ENCODE data around the gene KRT7. TPM values are rescaled to one million over a fixed set of nuclear protein-coding genes. Genes with fewer than 3 reads are reported as not detected.

The KRT7 gene
- total RNA-seq, 2 experiments from 2014 or later: not detected

DNA sequence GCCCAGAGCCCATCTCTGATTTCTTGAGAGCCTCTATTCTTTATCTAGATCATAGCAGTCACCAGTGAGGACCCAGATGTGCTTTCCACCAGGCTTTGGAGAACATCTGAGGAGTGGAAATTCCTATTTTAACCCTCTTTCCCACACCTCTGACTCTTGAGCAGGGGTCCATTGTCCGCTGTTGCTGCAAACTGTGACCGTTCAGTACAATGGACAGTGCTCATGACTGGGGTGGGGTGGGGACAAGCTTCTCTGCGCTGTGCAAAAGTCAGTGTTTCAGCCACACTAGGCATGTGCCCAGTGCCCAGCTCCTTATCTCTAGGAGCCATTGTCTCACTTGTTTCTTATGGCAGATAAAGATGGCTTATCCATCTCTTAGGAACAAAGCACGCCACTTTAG is 16.9 kb upstream of the KRT7 start:
- Histone ChIP-seq H3K9me2 (ENCODE audit: insufficient read depth, low read length) (no peaks in the 10 kb centered on the region), H3K79me2 (ENCODE audit: insufficient read depth, low read depth, low read length) (no peaks in the 10 kb centered on the region), H3K4me3 (ENCODE audit: low read depth, low read length, poor library complexity, severe bottlenecking) (no peak overlapping the region), H3K27ac (ENCODE audit: low read depth, low read length, poor library complexity, severe bottlenecking) (no peak overlapping the region), H4K20me1 (ENCODE audit: insufficient read depth, low read length) (no peaks in the 10 kb centered on the region), H3K4me1 (ENCODE audit: insufficient read depth, low read length, poor library complexity, severe bottlenecking) (no peaks in the 10 kb centered on the region), H3K36me3 (ENCODE audit: insufficient read depth, low read length) (no peaks in the 10 kb centered on the region), H2AFZ (ENCODE audit: low read length) (no peak overlapping the region), H3K9me3 (ENCODE audit: low read length) (no peaks in the 10 kb centered on the region), H3K4me2 (ENCODE audit: low read length) (no peak overlapping the region)
- TF ChIP-seq EZH2phosphoT487 (IDR thresholded peaks at IDR 0.05; ENCODE audit: borderline replicate concordance, low read depth, low read length): no peak
- TF ChIP-seq, protein P1, sequence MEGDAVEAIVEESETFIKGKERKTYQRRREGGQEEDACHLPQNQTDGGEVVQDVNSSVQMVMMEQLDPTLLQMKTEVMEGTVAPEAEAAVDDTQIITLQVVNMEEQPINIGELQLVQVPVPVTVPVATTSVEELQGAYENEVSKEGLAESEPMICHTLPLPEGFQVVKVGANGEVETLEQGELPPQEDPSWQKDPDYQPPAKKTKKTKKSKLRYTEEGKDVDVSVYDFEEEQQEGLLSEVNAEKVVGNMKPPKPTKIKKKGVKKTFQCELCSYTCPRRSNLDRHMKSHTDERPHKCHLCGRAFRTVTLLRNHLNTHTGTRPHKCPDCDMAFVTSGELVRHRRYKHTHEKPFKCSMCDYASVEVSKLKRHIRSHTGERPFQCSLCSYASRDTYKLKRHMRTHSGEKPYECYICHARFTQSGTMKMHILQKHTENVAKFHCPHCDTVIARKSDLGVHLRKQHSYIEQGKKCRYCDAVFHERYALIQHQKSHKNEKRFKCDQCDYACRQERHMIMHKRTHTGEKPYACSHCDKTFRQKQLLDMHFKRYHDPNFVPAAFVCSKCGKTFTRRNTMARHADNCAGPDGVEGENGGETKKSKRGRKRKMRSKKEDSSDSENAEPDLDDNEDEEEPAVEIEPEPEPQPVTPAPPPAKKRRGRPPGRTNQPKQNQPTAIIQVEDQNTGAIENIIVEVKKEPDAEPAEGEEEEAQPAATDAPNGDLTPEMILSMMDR (conservative IDR thresholded peaks at IDR 0.05; ENCODE audit: low read length): no peak
- POLR2A ChIA-PET: no interaction called here
- no TSS peak for BruUV-seq (replicated peaks)
- no peak for DNase-seq (ENCODE audit: low spot score)
- CTCF ChIA-PET (ENCODE audit: unreplicated experiment): no interaction called here
- intact Hi-C loops (cut with micrococcal nuclease; ENCODE audit: unreplicated experiment): no loop called here

DNA sequence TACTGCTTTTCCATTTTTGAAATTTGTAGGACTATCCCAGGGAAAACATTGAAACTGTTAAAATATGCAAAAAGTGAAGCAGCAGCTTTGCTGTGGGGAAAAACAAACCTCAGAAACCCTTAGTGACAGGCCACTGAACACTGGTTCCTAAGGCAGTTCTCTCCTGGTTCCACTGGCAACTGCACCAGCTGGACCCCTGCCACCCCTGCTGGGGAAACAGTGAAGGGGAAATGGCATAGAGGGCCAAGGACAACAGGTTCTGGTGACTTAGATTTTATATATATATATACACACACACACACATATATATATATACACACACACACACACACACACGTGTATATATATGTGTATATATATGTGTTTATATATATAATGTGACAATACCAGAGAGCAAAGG is 16.2 kb upstream of the KRT7 start:
- no peak for DNase-seq (ENCODE audit: low spot score)
- Histone ChIP-seq H2AFZ (ENCODE audit: low read length) (no peak overlapping the region), H4K20me1 (ENCODE audit: insufficient read depth, low read length) (no peaks in the 10 kb centered on the region), H3K4me1 (ENCODE audit: insufficient read depth, low read length, poor library complexity, severe bottlenecking) (no peaks in the 10 kb centered on the region), H3K79me2 (ENCODE audit: insufficient read depth, low read depth, low read length) (no peaks in the 10 kb centered on the region), H3K9me2 (ENCODE audit: insufficient read depth, low read length) (no peaks in the 10 kb centered on the region), H3K36me3 (ENCODE audit: insufficient read depth, low read length) (no peaks in the 10 kb centered on the region), H3K9me3 (ENCODE audit: low read length) (no peaks in the 10 kb centered on the region), H3K27ac (ENCODE audit: low read depth, low read length, poor library complexity, severe bottlenecking) (no peak overlapping the region), H3K4me2 (ENCODE audit: low read length) (no peak overlapping the region), H3K4me3 (ENCODE audit: low read depth, low read length, poor library complexity, severe bottlenecking) (no peak overlapping the region)
- ChIA-PET POLR2A (no interaction called here), CTCF (ENCODE audit: unreplicated experiment) (no interaction called here)
- TF ChIP-seq, protein P1 (conservative IDR thresholded peaks at IDR 0.05; ENCODE audit: low read length): no peak
- no peak for TF ChIP-seq EZH2phosphoT487 (IDR thresholded peaks at IDR 0.05; ENCODE audit: borderline replicate concordance, low read depth, low read length)
- intact Hi-C loops (cut with micrococcal nuclease; ENCODE audit: unreplicated experiment): no loop called here
- BruUV-seq (replicated peaks): no TSS peak

DNA sequence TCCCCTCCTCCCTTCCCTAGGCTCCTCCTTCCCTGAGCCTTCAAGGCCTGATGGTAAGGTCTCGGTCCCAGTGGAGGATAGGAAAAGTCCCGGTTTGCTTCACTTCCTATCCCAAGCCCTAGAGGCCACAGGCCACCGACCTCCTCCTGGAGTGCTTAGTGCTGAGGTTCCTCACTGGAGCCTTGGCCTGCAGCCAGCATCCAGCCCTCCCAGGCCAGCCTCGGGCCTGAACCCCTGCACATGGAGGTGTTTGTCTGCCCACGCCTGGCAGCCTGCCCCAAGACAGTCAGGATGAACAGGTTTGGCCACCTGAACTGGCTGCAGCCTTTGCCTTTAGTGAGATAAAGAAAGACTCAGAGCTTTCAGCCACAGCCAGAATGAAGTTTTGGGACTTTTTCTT is 15.8 kb upstream of the KRT7 start:
- BruUV-seq (replicated peaks): no TSS peak
- ChIA-PET CTCF (ENCODE audit: unreplicated experiment) (no interaction called here), POLR2A (no interaction called here)
- Histone ChIP-seq H3K4me2 (ENCODE audit: low read length) (no peak overlapping the region), H4K20me1 (ENCODE audit: insufficient read depth, low read length) (no peaks in the 10 kb centered on the region), H3K79me2 (ENCODE audit: insufficient read depth, low read depth, low read length) (no peaks in the 10 kb centered on the region), H3K36me3 (ENCODE audit: insufficient read depth, low read length) (no peaks in the 10 kb centered on the region), H3K4me3 (ENCODE audit: low read depth, low read length, poor library complexity, severe bottlenecking) (no peak overlapping the region), H3K4me1 (ENCODE audit: insufficient read depth, low read length, poor library complexity, severe bottlenecking) (no peaks in the 10 kb centered on the region), H3K9me3 (ENCODE audit: low read length) (no peaks in the 10 kb centered on the region), H3K9me2 (ENCODE audit: insufficient read depth, low read length) (no peaks in the 10 kb centered on the region), H2AFZ (ENCODE audit: low read length) (no peak overlapping the region), H3K27ac (ENCODE audit: low read depth, low read length, poor library complexity, severe bottlenecking) (no peak overlapping the region)
- no peak for TF ChIP-seq EZH2phosphoT487 (IDR thresholded peaks at IDR 0.05; ENCODE audit: borderline replicate concordance, low read depth, low read length)
- TF ChIP-seq, protein P1 (conservative IDR thresholded peaks at IDR 0.05; ENCODE audit: low read length): no peak
- no peak for DNase-seq (ENCODE audit: low spot score)
- intact Hi-C loops (cut with micrococcal nuclease; ENCODE audit: unreplicated experiment): no loop called here
